Keratinocyte (primary cell): Measurements from ENCODE around the gene TMEM200B.

Experiments
- CTCF ChIP-seq, 3 experiments: IDR thresholded peaks in 1 of 3; conservative IDR thresholded peaks in 1 of 3; optimal IDR thresholded peaks in 1 of 3; 2 replicates in 2 of 3; 3 replicates in 1 of 3; pipeline versions ENCODE3 to v1.5.1; 2011; ENCODE audit warnings: low read length in 3 of 3, mild to moderate bottlenecking in 3 of 3, moderate library complexity in 2 of 3, control low read depth in 1 of 3, inconsistent platforms in 1 of 3; ENCODE audit not compliant: insufficient read depth in 2 of 3; ENCODE audit errors: extremely low read depth in 1 of 3
- EZH2 ChIP-seq: IDR thresholded peaks from one replicate; pipeline ENCODE4 v1.6.1; 2012; ENCODE audit warnings: inconsistent platforms, mild to moderate bottlenecking, low read length, moderate library complexity

GRCh38 chr1:29121936-29122681, 1.6 kb downstream of the TMEM200B start:
- TF ChIP-seq CTCF (optimal IDR thresholded peaks at IDR 0.05 in 1 of 3, IDR thresholded peaks at IDR 0.05 in 1 of 3, conservative IDR thresholded peaks at IDR 0.05 in 1 of 3; ENCODE audit: extremely low read depth in 1 of 3, insufficient read depth in 2 of 3, low read length in 3 of 3) (no peak), EZH2 (no peak)
